GM23338 (cell line): ENCODE measurements around the gene SUMF1. TPM values are rescaled to one million over a fixed set of nuclear protein-coding genes. Genes with fewer than 3 reads are reported as not detected.

ENCODE experiments used
- ATAC-seq: fragments of 200-7000 bp; cut with Tn5 transposase; 3 replicates; pipeline ENCODE4 v1.9.1; 2020
- DNase-seq: peaks from one replicate; pipeline ENCODE4 v3.0.0-alpha.2; 2015; ENCODE audit warnings: low spot score
- H2AFZ ChIP-seq: fragments of 200-600 bp; sonication (generic); 2 replicates; pipeline ENCODE4 v1.8.0; 2016; ENCODE audit warnings: antibody characterized with exemption, mild to moderate bottlenecking, moderate library complexity
- H3F3A ChIP-seq: fragments of 200-600 bp; sonication (generic); replicated peaks from 2 replicates; pipeline ENCODE4 v1.8.0; 2017; ENCODE audit warnings: antibody characterized with exemption, mixed run types, low read depth
- H3K27ac ChIP-seq: fragments of 200-600 bp; sonication (generic); 2 replicates; pipeline ENCODE4 v1.6.1; 2016; ENCODE audit warnings: low read depth
- H3K27me3 ChIP-seq: fragments of 200-600 bp; sonication (generic); 2 replicates; pipeline ENCODE4 v1.8.0; 2016; ENCODE audit warnings: mild to moderate bottlenecking, mixed run types, moderate library complexity; ENCODE audit not compliant: insufficient read depth
- H3K36me3 ChIP-seq: fragments of 200-600 bp; sonication (generic); 2 replicates; pipeline ENCODE4 v1.8.0; 2016; ENCODE audit warnings: mild to moderate bottlenecking; ENCODE audit not compliant: insufficient read depth
- H3K4me1 ChIP-seq: fragments of 200-600 bp; sonication (generic); 2 replicates; pipeline ENCODE4 v1.8.0; 2016; ENCODE audit warnings: mild to moderate bottlenecking, moderate library complexity; ENCODE audit not compliant: insufficient read depth
- H3K4me2 ChIP-seq: fragments of 200-600 bp; sonication (generic); 2 replicates; pipeline ENCODE4 v1.7.1; 2017; ENCODE audit warnings: mixed run types
- H3K4me3 ChIP-seq: fragments of 200-600 bp; sonication (generic); 2 replicates; pipeline ENCODE4 v1.6.1; 2016; ENCODE audit warnings: mixed run types
- H3K79me2 ChIP-seq: fragments of 200-600 bp; sonication (generic); replicated peaks from 2 replicates; pipeline ENCODE4 v1.8.0; 2017; ENCODE audit warnings: mild to moderate bottlenecking; ENCODE audit not compliant: insufficient read depth
- H3K9me2 ChIP-seq: fragments of 200-600 bp; sonication (generic); 2 replicates; pipeline ENCODE4 v1.8.0; 2017; ENCODE audit not compliant: insufficient read depth
- H4K20me1 ChIP-seq: fragments of 200-600 bp; sonication (generic); replicated peaks from 2 replicates; pipeline ENCODE4 v1.8.0; 2017; ENCODE audit warnings: mild to moderate bottlenecking; ENCODE audit not compliant: insufficient read depth
- H3K27ac Mint-ChIP-seq: 2 replicates; pipeline ENCODE4 v1.8.0; 2020; ENCODE audit warnings: inconsistent platforms, mild to moderate bottlenecking, moderate library complexity, mixed read lengths
- H3K27me3 Mint-ChIP-seq: 3 replicates; pipeline ENCODE4 v1.8.0; 2022; ENCODE audit warnings: low read depth, mild to moderate bottlenecking, moderate library complexity, mixed read lengths, inconsistent platforms; ENCODE audit not compliant: insufficient read depth, poor library complexity
- H3K36me3 Mint-ChIP-seq: 3 replicates; pipeline ENCODE4 v1.8.0; 2021; ENCODE audit warnings: low read depth, mild to moderate bottlenecking, inconsistent platforms, moderate library complexity, mixed read lengths
- H3K4me1 Mint-ChIP-seq: 3 replicates; pipeline ENCODE4 v1.8.0; 2020; ENCODE audit warnings: mild to moderate bottlenecking, inconsistent platforms, mixed read lengths
- H3K4me3 Mint-ChIP-seq: 3 replicates; pipeline ENCODE4 v1.8.0; 2021; ENCODE audit warnings: moderate library complexity, mild to moderate bottlenecking, inconsistent platforms, mixed read lengths
- H3K9me3 Mint-ChIP-seq: 3 replicates; pipeline ENCODE4 v1.8.0; 2020; ENCODE audit warnings: moderate library complexity, mild to moderate bottlenecking, inconsistent platforms, mixed read lengths
- CTCF ChIP-seq, 2 experiments: fragments of 200-600 bp in 1 of 2; sonication (generic) in 1 of 2; conservative IDR thresholded peaks; 2 replicates each; pipeline versions ENCODE4 v1.5.1 to v1.6.1; 2016 to 2017; ENCODE audit warnings: antibody characterized with exemption in 2 of 2, low read depth in 2 of 2, mild to moderate bottlenecking in 2 of 2, moderate library complexity in 1 of 2
- EZH2 ChIP-seq: fragments of 200-600 bp; sonication (generic); IDR thresholded peaks from one replicate; pipeline ENCODE4 v1.8.0; 2017; ENCODE audit warnings: antibody characterized with exemption, mild to moderate bottlenecking, low read depth; ENCODE audit not compliant: unreplicated experiment
- EZH2phosphoT487 ChIP-seq: fragments of 200-600 bp; sonication (generic); IDR thresholded peaks from one replicate; pipeline ENCODE4 v1.8.1; 2018; ENCODE audit warnings: antibody characterized with exemption; ENCODE audit not compliant: unreplicated experiment
- NANOG ChIP-seq: IDR thresholded peaks from 2 replicates; pipeline ENCODE4 v1.6.1; 2016; ENCODE audit warnings: antibody characterized with exemption, borderline replicate concordance
- POLR2AphosphoS5 ChIP-seq: IDR thresholded peaks from 2 replicates; pipeline ENCODE4 v1.6.1; 2016; ENCODE audit warnings: antibody characterized with exemption, low read depth
- REST ChIP-seq: IDR thresholded peaks from one replicate; pipeline ENCODE4 v1.6.1; 2018; ENCODE audit warnings: antibody characterized with exemption; ENCODE audit not compliant: unreplicated experiment
- ZNF114 ChIP-seq: fragments of 250-450 bp; sonication (Bioruptor Pico); IDR thresholded peaks from 2 replicates; pipeline ENCODE4 v1.5.0; 2020; ENCODE audit warnings: mild to moderate bottlenecking, moderate library complexity
- ZNF331 ChIP-seq: fragments of 250-450 bp; sonication (Bioruptor Pico); IDR thresholded peaks from 2 replicates; pipeline ENCODE4 v1.5.0; 2020; ENCODE audit warnings: low read depth, mild to moderate bottlenecking, moderate library complexity
- ZNF462 ChIP-seq: fragments of 250-450 bp; sonication (Bioruptor Pico); IDR thresholded peaks from 2 replicates; pipeline ENCODE4 v1.5.0; 2020; ENCODE audit warnings: mild to moderate bottlenecking, moderate library complexity
- polyA plus RNA-seq: library from polyadenylated mRNA; unstranded; fragments of >200 nt; fragmentation: Nextera tagmentation; extraction: Ambion mirVana; gene quantifications from 2 replicates; pipeline ENCODE4 v1.2.1, GENCODE V29; 2016
- total RNA-seq: library from RNA; depleted of rRNA; stranded (reverse); fragments of >200 nt; shearing (Covaris generic); gene quantifications from 2 replicates; pipeline ENCODE4 v1.2.3, GENCODE V29; 2014

SUMF1 gene
- total and polyA plus RNA-seq, 2 experiments from 2014 or later, result 6.9 to 20.3 TPM

- TF ChIP-seq NANOG, result no peak
- TF ChIP-seq POLR2AphosphoS5, result no peak
- no peak for TF ChIP-seq ZNF462 (CRISPR knock-in tag)
- TF ChIP-seq EZH2phosphoT487, result no peak
- no peak for TF ChIP-seq REST
- no peak for TF ChIP-seq CTCF (conservative IDR thresholded peaks at IDR 0.05; ENCODE audit: low read depth in 2 of 2)
- no peak for TF ChIP-seq EZH2
- no peak for TF ChIP-seq ZNF114
- no peak for TF ChIP-seq ZNF331
- Histone ChIP-seq H4K20me1 (no peaks in the 10 kb centered on the region), H2AFZ (no peak overlapping the region), H3K4me2 (no peak overlapping the region), H3K36me3 (0 out of 2 replicates have a peak, but pooled peaks cover 7% of the 10 kb centered on the region), H3K4me1 (peaks cover 7% of the 10 kb centered on the region; the same call in 1 of the 2 replicates), H3K9me2 (no peaks in the 10 kb centered on the region), H3F3A (no peaks in the 10 kb centered on the region), H3K4me3 (no peak overlapping the region), H3K79me2 (no peaks in the 10 kb centered on the region), H3K27me3 (no peaks in the 10 kb centered on the region), H3K27ac (no peak overlapping the region)
- Mint-ChIP-seq H3K27me3 (peaks cover 1% of the 10 kb centered on the region), H3K36me3 (peaks cover 17% of the 10 kb centered on the region; the same call in 2 of the 3 replicates), H3K9me3 (peaks cover 19% of the 10 kb centered on the region), H3K4me3 (no peak overlapping the region), H3K4me1 (peaks cover 6% of the 10 kb centered on the region; the same call in 2 of the 3 replicates), H3K27ac (no peak overlapping the region)
- DNase-seq (no peak), ATAC-seq (no peak)
Observed at GRCh38 chr3:4322635-4323034, 144.4 kb downstream of the SUMF1 start.
